ENCODE results near the gene SAG.

Gene SAG

DNA sequence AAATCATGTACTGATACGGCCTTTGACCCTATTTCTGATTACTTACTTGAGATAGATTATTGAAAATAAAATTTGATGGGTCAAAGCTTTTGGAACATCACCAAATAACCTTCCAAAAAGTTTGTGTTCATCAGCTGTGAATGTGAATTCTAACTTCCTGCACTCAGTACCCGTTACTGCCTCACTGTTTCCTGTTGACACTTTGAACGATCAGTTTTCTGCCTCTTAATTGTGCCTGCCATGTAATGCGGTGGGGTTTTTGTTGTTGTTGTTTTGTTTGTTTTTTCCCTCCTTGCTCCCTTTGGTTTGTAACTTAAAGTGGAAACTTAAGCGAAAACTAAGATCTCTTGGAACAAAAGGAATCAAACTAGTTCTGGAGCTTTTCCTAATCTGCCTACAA is 37.2 kb upstream of the SAG start:
- Mint-ChIP-seq H3K4me3 (no peak overlapping the region), H3K27me3 (ENCODE audit: low read depth) (no peaks in the 10 kb centered on the region), H3K36me3 (ENCODE audit: low read depth) (peaks cover 75% of the 10 kb centered on the region), H3K9me3 (no peaks in the 10 kb centered on the region), H3K4me1 (no peaks in the 10 kb centered on the region), H3K27ac (no peak overlapping the region)
- TF ChIP-seq, protein P1, sequence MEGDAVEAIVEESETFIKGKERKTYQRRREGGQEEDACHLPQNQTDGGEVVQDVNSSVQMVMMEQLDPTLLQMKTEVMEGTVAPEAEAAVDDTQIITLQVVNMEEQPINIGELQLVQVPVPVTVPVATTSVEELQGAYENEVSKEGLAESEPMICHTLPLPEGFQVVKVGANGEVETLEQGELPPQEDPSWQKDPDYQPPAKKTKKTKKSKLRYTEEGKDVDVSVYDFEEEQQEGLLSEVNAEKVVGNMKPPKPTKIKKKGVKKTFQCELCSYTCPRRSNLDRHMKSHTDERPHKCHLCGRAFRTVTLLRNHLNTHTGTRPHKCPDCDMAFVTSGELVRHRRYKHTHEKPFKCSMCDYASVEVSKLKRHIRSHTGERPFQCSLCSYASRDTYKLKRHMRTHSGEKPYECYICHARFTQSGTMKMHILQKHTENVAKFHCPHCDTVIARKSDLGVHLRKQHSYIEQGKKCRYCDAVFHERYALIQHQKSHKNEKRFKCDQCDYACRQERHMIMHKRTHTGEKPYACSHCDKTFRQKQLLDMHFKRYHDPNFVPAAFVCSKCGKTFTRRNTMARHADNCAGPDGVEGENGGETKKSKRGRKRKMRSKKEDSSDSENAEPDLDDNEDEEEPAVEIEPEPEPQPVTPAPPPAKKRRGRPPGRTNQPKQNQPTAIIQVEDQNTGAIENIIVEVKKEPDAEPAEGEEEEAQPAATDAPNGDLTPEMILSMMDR (IDR thresholded peaks at IDR 0.05; ENCODE audit: unreplicated experiment in 3 of 3) = no peak

DNA sequence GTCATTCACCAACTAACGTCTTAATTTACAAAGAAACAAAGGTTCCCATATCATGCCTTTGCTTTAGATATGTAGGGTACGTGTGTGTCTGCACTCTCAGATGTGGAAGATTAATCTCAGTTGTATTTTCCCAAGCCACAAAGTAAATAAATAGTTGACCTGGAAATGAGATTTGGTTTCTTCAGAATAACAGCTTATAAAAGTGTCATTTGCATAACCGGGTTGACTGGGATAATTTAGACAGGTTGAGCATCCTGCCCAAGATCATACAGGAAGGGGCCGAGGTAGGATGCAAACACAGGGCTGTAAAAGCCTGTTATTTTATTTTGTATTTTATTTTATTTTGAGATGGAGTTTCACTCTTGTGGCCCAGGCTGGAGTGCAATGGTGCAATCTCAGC is 36.7 kb upstream of the SAG start:
- TF ChIP-seq, protein P1 (IDR thresholded peaks at IDR 0.05; ENCODE audit: unreplicated experiment in 3 of 3) = no peak
- H3K36me3 Mint-ChIP-seq (ENCODE audit: low read depth) = peaks cover 77% of the 10 kb centered on the region
- no peak overlapping the region for H3K4me3 Mint-ChIP-seq
- no peaks in the 10 kb centered on the region for H3K27me3 Mint-ChIP-seq (ENCODE audit: low read depth)
- H3K27ac Mint-ChIP-seq = no peak overlapping the region
- H3K4me1 Mint-ChIP-seq = no peaks in the 10 kb centered on the region
- H3K9me3 Mint-ChIP-seq = no peaks in the 10 kb centered on the region

DNA sequence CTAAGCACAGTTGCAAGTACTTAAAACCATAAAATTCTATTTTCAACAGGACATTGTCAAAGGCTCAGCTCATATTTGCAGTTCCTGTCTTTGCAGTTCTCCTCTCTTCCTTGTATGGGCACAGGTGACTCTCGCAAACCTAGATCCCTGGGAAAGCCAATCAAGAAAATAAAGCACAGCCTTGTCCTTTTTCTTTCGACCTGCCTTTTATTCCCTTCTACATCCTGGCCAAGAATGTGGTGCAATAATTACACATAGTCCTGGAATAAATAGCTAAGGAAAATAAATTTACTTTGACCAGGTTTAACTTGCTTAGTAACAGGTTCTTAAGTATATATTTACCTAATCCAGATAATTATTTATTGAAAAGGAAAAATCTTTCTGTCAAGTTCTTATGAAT is 35.9 kb upstream of the SAG start:
- peaks cover 74% of the 10 kb centered on the region for H3K36me3 Mint-ChIP-seq (ENCODE audit: low read depth)
- H3K9me3 Mint-ChIP-seq = no peaks in the 10 kb centered on the region
- H3K27ac Mint-ChIP-seq = no peak overlapping the region
- no peaks in the 10 kb centered on the region for H3K4me1 Mint-ChIP-seq
- H3K27me3 Mint-ChIP-seq (ENCODE audit: low read depth) = no peaks in the 10 kb centered on the region
- no peak overlapping the region for H3K4me3 Mint-ChIP-seq
- TF ChIP-seq, protein P1 (IDR thresholded peaks at IDR 0.05; ENCODE audit: unreplicated experiment in 3 of 3) = no peak

DNA sequence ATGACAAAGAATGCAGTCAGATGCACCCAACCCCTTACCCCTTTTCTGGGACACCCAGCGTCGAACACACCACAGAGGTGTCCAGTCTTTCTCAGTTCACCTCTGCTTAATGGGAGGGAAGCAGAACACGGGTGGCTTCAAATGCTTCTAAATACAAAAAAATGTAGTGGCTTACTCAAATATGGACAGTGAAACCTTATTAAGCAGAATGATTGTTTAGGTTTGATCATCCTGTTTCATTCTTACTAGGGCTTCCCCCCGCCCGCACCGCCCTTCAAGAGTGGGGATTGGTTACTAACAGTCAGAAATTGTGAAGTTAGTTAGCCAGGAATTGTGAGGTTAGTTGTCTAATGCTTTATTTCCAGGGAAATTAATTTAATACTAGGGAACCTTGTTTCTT is 34.5 kb upstream of the SAG start:
- H3K9me3 Mint-ChIP-seq = no peaks in the 10 kb centered on the region
- H3K36me3 Mint-ChIP-seq (ENCODE audit: low read depth) = peaks cover 75% of the 10 kb centered on the region
- H3K4me3 Mint-ChIP-seq = no peak overlapping the region
- TF ChIP-seq, protein P1 (IDR thresholded peaks at IDR 0.05; ENCODE audit: unreplicated experiment in 3 of 3) = no peak
- no peaks in the 10 kb centered on the region for H3K27me3 Mint-ChIP-seq (ENCODE audit: low read depth)
- H3K27ac Mint-ChIP-seq = no peak overlapping the region
- H3K4me1 Mint-ChIP-seq = no peaks in the 10 kb centered on the region

DNA sequence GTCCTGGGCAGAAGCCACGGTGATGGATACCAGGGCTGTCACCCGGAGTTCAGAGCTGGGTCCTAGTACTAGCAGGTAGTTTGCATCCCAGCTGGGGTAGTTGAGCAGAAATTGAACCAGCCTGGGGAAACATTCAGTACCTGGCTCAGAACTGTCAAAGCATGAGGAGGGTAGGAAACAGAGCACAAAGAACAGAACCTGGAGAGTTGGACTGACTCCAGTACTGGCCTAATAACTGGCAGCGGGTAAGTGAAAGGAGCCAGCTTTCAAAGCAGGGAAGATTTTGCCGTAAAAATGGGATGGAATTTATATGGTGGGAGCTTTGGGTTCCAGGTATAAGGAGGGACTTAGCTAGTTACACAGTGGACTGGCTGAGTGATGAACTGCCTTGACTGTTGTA is 32.4 kb upstream of the SAG start:
- TF ChIP-seq, protein P1 (IDR thresholded peaks at IDR 0.05; ENCODE audit: unreplicated experiment in 3 of 3) = no peak
- no peaks in the 10 kb centered on the region for H3K9me3 Mint-ChIP-seq
- no peak overlapping the region for H3K4me3 Mint-ChIP-seq
- no peaks in the 10 kb centered on the region for H3K4me1 Mint-ChIP-seq
- H3K27me3 Mint-ChIP-seq (ENCODE audit: low read depth) = no peaks in the 10 kb centered on the region
- no peak overlapping the region for H3K27ac Mint-ChIP-seq
- H3K36me3 Mint-ChIP-seq (ENCODE audit: low read depth) = peaks cover 77% of the 10 kb centered on the region

DNA sequence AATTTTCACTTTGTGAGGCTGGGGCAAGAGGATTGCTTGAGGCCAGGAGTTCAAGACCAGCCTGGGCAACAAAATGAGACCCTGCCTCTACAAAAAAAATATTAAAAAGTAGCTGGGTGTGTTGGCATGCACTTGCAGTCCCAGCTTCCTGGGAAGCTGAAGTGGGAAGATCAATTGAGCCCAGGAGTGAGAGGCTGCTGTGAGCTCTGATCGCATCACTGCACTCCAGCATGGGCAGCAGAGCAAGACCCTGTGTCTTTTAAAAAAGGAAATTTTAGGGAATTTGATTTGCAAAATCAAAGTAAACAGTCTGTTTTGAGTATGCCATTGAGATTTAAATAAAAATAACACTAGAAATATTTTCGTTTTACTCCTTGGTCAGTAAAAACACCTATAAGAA is 28.7 kb upstream of the SAG start:
- no peak overlapping the region for H3K4me3 Mint-ChIP-seq
- H3K9me3 Mint-ChIP-seq = no peaks in the 10 kb centered on the region
- TF ChIP-seq, protein P1 (IDR thresholded peaks at IDR 0.05; ENCODE audit: unreplicated experiment in 3 of 3) = no peak
- H3K36me3 Mint-ChIP-seq (ENCODE audit: low read depth) = peaks cover 72% of the 10 kb centered on the region
- H3K27ac Mint-ChIP-seq = no peak overlapping the region
- H3K4me1 Mint-ChIP-seq = no peaks in the 10 kb centered on the region
- H3K27me3 Mint-ChIP-seq (ENCODE audit: low read depth) = no peaks in the 10 kb centered on the region

All from nephron (organoid).